Endothelial cell of umbilical vein (primary cell): ENCODE data around the gene EIF4A3. TPM values are rescaled to one million over a fixed set of nuclear protein-coding genes. Genes with fewer than 3 reads are reported as not detected.

Experiments
- BruUV-seq: library from RNA; stranded (reverse); fragments of 400-500 nt; replicated peaks from 2 replicates; lab custom pipeline; 2021; lab: Mats Ljungman, UMichigan
- CTCF ChIA-PET: fragments of 300-600, 350-600 bp; sonication (Branson Sonifier 250); formaldehyde crosslinking; loops from one replicate; lab custom pipeline; 2021; ENCODE audit warnings: antibody characterized with exemption, inconsistent platforms; lab: Charles Lee
- POLR2A ChIA-PET: fragments of 300-600, 350-600 bp; sonication (Branson Sonifier 250); formaldehyde crosslinking; loops from one replicate; lab custom pipeline; 2021; ENCODE audit warnings: antibody characterized with exemption, inconsistent platforms; lab: Charles Lee
- DNase-seq: peaks from one replicate; pipeline ENCODE4 v3.0.0-alpha.2; 2011; ENCODE audit warnings: low read depth, low spot score
- FAIRE-seq: peaks from 2 replicates; lab custom pipeline; 2011; peaks lifted over from hg19 to GRCh38; lab: Jason Lieb, UNC
- H2AFZ ChIP-seq: 2 replicates; pipeline ENCODE4 v1.6.0; 2012; ENCODE audit warnings: low read depth, low read length, control low read depth, inconsistent platforms
- H3K27ac ChIP-seq: 2 replicates; pipeline ENCODE4 v1.5.1; 2011; ENCODE audit warnings: low read depth, mild to moderate bottlenecking, control low read depth, low read length, moderate library complexity; ENCODE audit not compliant: insufficient read depth
- H3K27me3 ChIP-seq, 2 experiments: 2 replicates each; pipeline versions ENCODE4 v1.6.0 to v1.6.1; 2011; ENCODE audit warnings: low read length in 2 of 2, mixed read lengths in 1 of 2; ENCODE audit not compliant: control insufficient read depth in 2 of 2, insufficient read depth in 2 of 2
- H3K36me3 ChIP-seq, 2 experiments: 2 replicates in 1 of 2; 3 replicates in 1 of 2; pipeline ENCODE4 v1.5.1; 2011; ENCODE audit warnings: low read length in 2 of 2, mild to moderate bottlenecking in 1 of 2, moderate library complexity in 1 of 2; ENCODE audit not compliant: control insufficient read depth in 2 of 2, insufficient read depth in 2 of 2; ENCODE audit errors: extremely low read depth in 1 of 2
- H3K4me1 ChIP-seq: 3 replicates; pipeline ENCODE4 v1.5.1; 2011; ENCODE audit warnings: mild to moderate bottlenecking, low read length; ENCODE audit not compliant: control insufficient read depth, insufficient read depth; ENCODE audit errors: extremely low read depth
- H3K4me2 ChIP-seq: 2 replicates; pipeline ENCODE4 v1.6.1; 2011; ENCODE audit warnings: low read length, control low read depth, mixed read lengths; ENCODE audit not compliant: insufficient read depth
- H3K4me3 ChIP-seq, 3 experiments: fragments of 200-600 bp in 1 of 3; sonication (generic), shearing (Covaris generic) in 1 of 3; replicated peaks in 1 of 3; 2 replicates each; pipeline ENCODE4 v1.5.1; 2011 to 2016; ENCODE audit warnings: control low read depth in 3 of 3, low read length in 3 of 3, mild to moderate bottlenecking in 2 of 3, inconsistent platforms in 1 of 3, low read depth in 1 of 3, moderate library complexity in 1 of 3; ENCODE audit not compliant: insufficient read depth in 1 of 3
- H3K79me2 ChIP-seq: 2 replicates; pipeline ENCODE4 v1.6.0; 2012; ENCODE audit warnings: low read length, inconsistent platforms; ENCODE audit not compliant: control insufficient read depth, insufficient read depth
- H3K9ac ChIP-seq: replicated peaks from 2 replicates; pipeline ENCODE3; 2011; ENCODE audit warnings: low read length, control low read depth; ENCODE audit not compliant: insufficient read depth; ENCODE audit errors: extremely low read depth
- H3K9me1 ChIP-seq: replicated peaks from 3 replicates; pipeline ENCODE4 v1.6.0; 2011; ENCODE audit warnings: mild to moderate bottlenecking, low read length; ENCODE audit not compliant: control insufficient read depth, insufficient read depth; ENCODE audit errors: extremely low read depth
- H3K9me3 ChIP-seq: replicated peaks from 2 replicates; pipeline ENCODE4 v1.5.1; 2012; ENCODE audit warnings: low read length, inconsistent platforms; ENCODE audit not compliant: control insufficient read depth, insufficient read depth
- H4K20me1 ChIP-seq: replicated peaks from 2 replicates; pipeline ENCODE3; 2011; ENCODE audit warnings: mild to moderate bottlenecking, low read length; ENCODE audit not compliant: control insufficient read depth, insufficient read depth; ENCODE audit errors: extremely low read depth
- CTCF ChIP-seq, 2 donors: IDR thresholded peaks; 1 replicate in 1 of 2; 2 replicates in 1 of 2; pipeline ENCODE4 v1.5.1; 2011; ENCODE audit warnings: low read length in 2 of 2, mild to moderate bottlenecking in 2 of 2, moderate library complexity in 2 of 2, control low read depth in 1 of 2, inconsistent platforms in 1 of 2, low read depth in 1 of 2; ENCODE audit not compliant: insufficient read depth in 1 of 2; ENCODE audit errors: extremely low read depth in 1 of 2
- EZH2 ChIP-seq: IDR thresholded peaks from 2 replicates; pipeline ENCODE4 v1.6.1; 2012; ENCODE audit warnings: borderline replicate concordance, low read depth, mild to moderate bottlenecking, moderate library complexity, low read length, inconsistent platforms; ENCODE audit not compliant: severe bottlenecking
- FOS ChIP-seq: IDR thresholded peaks from 2 replicates; pipeline ENCODE4 v1.6.1; 2011; ENCODE audit warnings: mild to moderate bottlenecking, low read length, moderate library complexity, borderline replicate concordance; ENCODE audit not compliant: insufficient read depth
- GATA2 ChIP-seq: IDR thresholded peaks from 2 replicates; pipeline ENCODE4 v1.7.0; 2011; ENCODE audit warnings: low read depth, mild to moderate bottlenecking, moderate library complexity, mixed read lengths, low read length; ENCODE audit not compliant: insufficient read length, insufficient read depth
- JUN ChIP-seq: IDR thresholded peaks from 2 replicates; pipeline ENCODE4 v1.6.1; 2011; ENCODE audit warnings: borderline replicate concordance, low read depth; ENCODE audit not compliant: insufficient read length, insufficient read depth
- MAX ChIP-seq: IDR thresholded peaks from 2 replicates; pipeline ENCODE4 v1.6.1; 2011; ENCODE audit not compliant: insufficient read depth, insufficient read length
- MYC ChIP-seq: IDR thresholded peaks from one replicate; pipeline ENCODE4 v1.6.1; 2011; ENCODE audit warnings: mild to moderate bottlenecking, low read depth, low read length
- POLR2A ChIP-seq: IDR thresholded peaks from 2 replicates; pipeline ENCODE4 v1.6.1; 2012; ENCODE audit warnings: low read depth, mild to moderate bottlenecking, control low read depth, low read length
- POLR2AphosphoS5 ChIP-seq: IDR thresholded peaks from 2 replicates; pipeline ENCODE4 v1.6.1; 2012; ENCODE audit warnings: low read depth, mild to moderate bottlenecking, control low read depth, low read length, moderate library complexity; ENCODE audit not compliant: insufficient read depth
- dilution Hi-C: fragments of 300-500 bp; cut with MboI; formaldehyde crosslinking; loops from one replicate; pipeline ENCODE4 v1.15.0; 2019; ENCODE audit warnings: low sequenced_read_pairs; ENCODE audit not compliant: extremely low pct_ligation_motif_present
- intact Hi-C: fragments of 100-400 bp; cut with micrococcal nuclease; formaldehyde crosslinking; loops from one replicate; pipeline ENCODE4 v1.10.0; 2022
- polyA plus RNA-seq, 4 experiments: library from polyadenylated mRNA; depleted of rRNA in 3 of 4; stranded (reverse) in 3 of 4; unstranded in 1 of 4; fragments of >200 nt; gene quantifications; 2 replicates each; pipeline versions ENCODE4 v1.2.1 to v1.2.3, GENCODE V29; 2011 to 2012; ENCODE audit warnings: missing spikeins in 1 of 4
- total RNA-seq: library from RNA; stranded (reverse); gene quantifications from 2 replicates; pipeline ENCODE4 v1.2.3, GENCODE V29; 2021

EIF4A3 gene
- total and polyA plus RNA-seq, 2 donors (not counting 3 experiments of a cell fraction or from before 2014, with no cell fraction given) = 90.4 to 94.5 TPM

GRCh38 chr17:80126449-80126715, 20.5 kb downstream of the EIF4A3 start:
- POLR2A ChIA-PET = no interaction called here
- no peaks in the 10 kb centered on the region for H4K20me1 ChIP-seq
- CTCF ChIA-PET = no interaction called here
- H3K4me1 ChIP-seq = no peaks in the 10 kb centered on the region
- DNase-seq = no peak
- no peaks in the 10 kb centered on the region for H3K9me1 ChIP-seq
- intact Hi-C loops = no loop called here
- no TSS peak for BruUV-seq
- FAIRE-seq = no peak
- no peak overlapping the region for H3K9ac ChIP-seq
- dilution Hi-C loops = no loop called here
- no peak overlapping the region for H3K4me3 ChIP-seq
- TF ChIP-seq MYC (no peak), GATA2 (no peak), MAX (no peak)
- no peak overlapping the region for H3K27ac ChIP-seq
- no peaks in the 10 kb centered on the region for H3K36me3 ChIP-seq
- H3K9me3 ChIP-seq = no peaks in the 10 kb centered on the region
- no peak overlapping the region for H2AFZ ChIP-seq
- H3K79me2 ChIP-seq = no peaks in the 10 kb centered on the region
- peaks cover 18 to 19% of the 10 kb centered on the region in 2 experiments for H3K27me3 ChIP-seq
- no peak overlapping the region for H3K4me2 ChIP-seq

GRCh38 chr17:80125656-80126448, 21.1 kb downstream of the EIF4A3 start:
- H3K4me3 ChIP-seq = no peak overlapping the region
- H3K27me3 ChIP-seq = peaks cover 18 to 19% of the 10 kb centered on the region in 2 experiments
- H3K9me3 ChIP-seq = no peaks in the 10 kb centered on the region
- CTCF ChIA-PET = interaction anchor here (1.2 kb wide), 1 partner anchor 14 kb away, joined by 3 read pairs; no protein-coding TSS in a partner anchor
- POLR2A ChIA-PET = no interaction called here
- no peak overlapping the region for H3K9ac ChIP-seq
- H2AFZ ChIP-seq = no peak overlapping the region
- no peak for DNase-seq
- no peak for TF ChIP-seq JUN
- no peak for TF ChIP-seq POLR2A
- no peak for TF ChIP-seq MYC
- no peak for TF ChIP-seq FOS
- TF ChIP-seq CTCF (IDR thresholded peaks at IDR 0.05; ENCODE audit: extremely low read depth in 1 of 2, insufficient read depth in 1 of 2, low read depth in 1 of 2, low read length in 2 of 2) = no peak
- no peak for TF ChIP-seq POLR2AphosphoS5
- no peak for TF ChIP-seq MAX
- no peak for TF ChIP-seq GATA2
- no peak for TF ChIP-seq EZH2
- FAIRE-seq = no peak
- H3K79me2 ChIP-seq = no peaks in the 10 kb centered on the region
- H3K4me2 ChIP-seq = no peak overlapping the region
- no peak overlapping the region for H3K27ac ChIP-seq
- no peaks in the 10 kb centered on the region for H3K36me3 ChIP-seq
- BruUV-seq = no TSS peak
- dilution Hi-C loops (no loop called here), intact Hi-C loops (no loop called here)
- H3K9me1 ChIP-seq = no peaks in the 10 kb centered on the region
- H4K20me1 ChIP-seq = no peaks in the 10 kb centered on the region
- H3K4me1 ChIP-seq = no peaks in the 10 kb centered on the region
